Measurements from ENCODE around the gene SLC39A2. TPM values are rescaled to one million over a fixed set of nuclear protein-coding genes. Genes with fewer than 3 reads are reported as not detected.

Gene SLC39A2
- total RNA-seq, 1 donor from 2014 or later = 1.1 TPM

- Mint-ChIP-seq H3K4me3 (ENCODE audit: unreplicated experiment) (no peak overlapping the region), H3K4me1 (ENCODE audit: unreplicated experiment) (peaks cover 2% of the 10 kb centered on the region), H3K36me3 (ENCODE audit: unreplicated experiment) (no peaks in the 10 kb centered on the region), H3K27me3 (ENCODE audit: unreplicated experiment) (peaks cover 32% of the 10 kb centered on the region), H3K27ac (ENCODE audit: unreplicated experiment) (no peak overlapping the region), H3K9me3 (ENCODE audit: unreplicated experiment) (no peaks in the 10 kb centered on the region)
- TF ChIP-seq CTCF (IDR thresholded peaks at IDR 0.05) = no peak
- DNase-seq (ENCODE audit: extremely low spot score, unreplicated experiment) = no peak
These were observed 12.0 kb downstream of the SLC39A2 start for GRCh38 chr14:21011136-21011535.

- H3K9me3 Mint-ChIP-seq (ENCODE audit: unreplicated experiment) = no peaks in the 10 kb centered on the region
- peak; percentile 89 for TF ChIP-seq CTCF (IDR thresholded peaks at IDR 0.05)
- no peaks in the 10 kb centered on the region for H3K36me3 Mint-ChIP-seq (ENCODE audit: unreplicated experiment)
- H3K4me3 Mint-ChIP-seq (ENCODE audit: unreplicated experiment) = no peak overlapping the region
- DNase-seq (ENCODE audit: extremely low spot score, unreplicated experiment) = peak; percentile 92
- peaks cover 32% of the 10 kb centered on the region for H3K27me3 Mint-ChIP-seq (ENCODE audit: unreplicated experiment)
- H3K4me1 Mint-ChIP-seq (ENCODE audit: unreplicated experiment) = peaks cover 2% of the 10 kb centered on the region
- no peak overlapping the region for H3K27ac Mint-ChIP-seq (ENCODE audit: unreplicated experiment)
These were observed 15.7 kb downstream of the SLC39A2 start for GRCh38 chr14:21014761-21015190.

DNA sequence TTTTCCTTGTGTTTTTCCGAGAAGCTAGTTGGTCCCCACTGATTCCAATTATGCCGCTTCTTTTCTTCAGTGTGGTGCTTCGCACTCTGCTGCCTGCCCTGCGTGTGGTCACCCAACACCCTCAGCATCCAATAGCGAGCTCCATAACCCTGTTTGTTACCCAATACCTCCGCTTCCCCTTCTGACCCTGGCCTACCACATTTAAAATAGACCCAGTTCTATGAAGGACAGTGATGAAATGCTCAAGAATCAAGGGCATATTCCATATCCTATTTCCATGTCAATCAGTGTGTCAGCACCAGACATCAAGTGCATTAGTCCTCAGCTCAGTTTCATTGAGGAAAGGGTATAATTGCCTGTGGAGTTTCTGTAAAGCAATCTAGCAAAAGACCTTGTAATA, 16.2 kb downstream of the SLC39A2 start:
- Mint-ChIP-seq H3K9me3 (ENCODE audit: unreplicated experiment) (no peaks in the 10 kb centered on the region), H3K36me3 (ENCODE audit: unreplicated experiment) (no peaks in the 10 kb centered on the region), H3K4me1 (ENCODE audit: unreplicated experiment) (peaks cover 2% of the 10 kb centered on the region), H3K27me3 (ENCODE audit: unreplicated experiment) (peaks cover 32% of the 10 kb centered on the region), H3K4me3 (ENCODE audit: unreplicated experiment) (no peak overlapping the region), H3K27ac (ENCODE audit: unreplicated experiment) (no peak overlapping the region)
- DNase-seq (ENCODE audit: extremely low spot score, unreplicated experiment) = no peak
- no peak for TF ChIP-seq CTCF (IDR thresholded peaks at IDR 0.05)

DNA sequence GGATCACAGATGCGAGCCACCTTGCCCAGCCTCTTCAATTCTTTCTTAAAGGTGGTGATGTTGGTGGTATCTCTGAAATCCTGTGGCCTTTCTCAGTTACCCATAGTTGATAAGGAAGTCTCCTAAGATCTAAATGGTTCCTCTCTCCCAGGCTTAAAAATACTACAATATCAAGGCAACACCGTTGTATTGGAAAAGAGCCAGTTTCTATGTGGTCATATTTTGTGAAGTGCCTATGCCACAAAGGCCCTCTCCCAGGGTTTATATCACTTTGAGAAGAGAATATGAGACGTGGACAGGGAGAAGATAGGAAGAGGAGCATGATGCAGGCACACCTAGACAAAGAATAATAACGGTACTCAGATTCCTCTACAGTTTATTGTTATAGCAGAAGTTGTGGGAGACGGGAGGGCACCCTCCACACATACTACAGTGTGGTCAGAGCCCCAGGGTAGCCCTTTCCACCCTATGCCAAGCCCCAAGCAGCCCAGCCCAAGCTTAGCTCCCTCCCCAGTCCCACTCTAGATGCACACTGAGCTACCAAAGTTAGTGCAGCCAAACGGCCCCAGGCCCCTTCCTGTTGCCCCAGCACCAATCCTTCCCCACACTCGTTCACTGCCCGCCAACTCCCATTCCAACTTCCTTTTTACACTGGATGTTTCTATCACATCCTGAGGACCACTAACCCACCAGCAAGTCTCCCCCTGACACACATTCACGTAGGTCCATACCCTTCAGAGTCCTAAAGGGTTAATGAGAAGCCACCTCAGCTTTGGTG, 17.5 kb downstream of the SLC39A2 start:
- Mint-ChIP-seq H3K4me1 (ENCODE audit: unreplicated experiment) (peaks cover 2% of the 10 kb centered on the region), H3K27ac (ENCODE audit: unreplicated experiment) (no peak overlapping the region), H3K9me3 (ENCODE audit: unreplicated experiment) (no peaks in the 10 kb centered on the region), H3K4me3 (ENCODE audit: unreplicated experiment) (no peak overlapping the region), H3K36me3 (ENCODE audit: unreplicated experiment) (no peaks in the 10 kb centered on the region), H3K27me3 (ENCODE audit: unreplicated experiment) (peaks cover 31% of the 10 kb centered on the region)
- no peak for TF ChIP-seq CTCF (IDR thresholded peaks at IDR 0.05)
- no peak for DNase-seq (ENCODE audit: extremely low spot score, unreplicated experiment)

DNA sequence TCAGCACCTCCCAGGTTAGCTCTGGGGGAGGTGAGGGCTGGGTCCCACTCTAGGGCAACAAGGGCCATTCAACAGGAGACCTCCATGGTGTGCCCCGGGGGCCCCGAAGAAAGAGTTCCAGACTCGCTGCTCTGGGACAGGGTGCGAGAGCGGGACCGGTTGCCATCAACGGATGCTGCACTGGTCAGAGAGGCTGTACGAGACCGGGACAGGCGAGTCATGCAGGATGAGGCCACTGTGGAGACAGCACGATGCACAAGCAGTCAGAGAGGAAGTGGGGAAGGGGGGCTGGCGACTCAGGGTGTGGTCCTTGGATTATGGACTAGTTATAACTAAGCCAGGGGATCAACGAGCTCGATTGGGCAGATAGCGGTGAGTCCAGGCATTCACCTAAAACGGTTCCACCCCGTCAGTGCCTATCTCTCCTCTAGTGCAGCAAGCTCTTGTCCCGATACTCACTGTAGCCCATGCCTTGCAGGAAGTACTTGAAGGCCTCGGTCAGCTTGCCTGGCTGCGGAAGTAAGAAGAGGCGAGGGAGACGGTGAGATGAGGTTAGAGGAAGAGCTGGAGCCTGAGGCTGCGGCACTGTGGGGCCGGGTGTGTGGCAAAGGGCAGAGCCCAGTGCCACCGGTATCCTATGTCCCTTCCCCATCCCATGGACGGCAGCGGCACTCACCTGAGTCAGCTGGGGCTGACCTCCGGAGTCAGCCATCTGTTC, 18.6 kb downstream of the SLC39A2 start:
- Mint-ChIP-seq H3K4me3 (ENCODE audit: unreplicated experiment) (no peak overlapping the region), H3K9me3 (ENCODE audit: unreplicated experiment) (no peaks in the 10 kb centered on the region), H3K36me3 (ENCODE audit: unreplicated experiment) (no peaks in the 10 kb centered on the region), H3K4me1 (ENCODE audit: unreplicated experiment) (peaks cover 2% of the 10 kb centered on the region), H3K27ac (ENCODE audit: unreplicated experiment) (no peak overlapping the region), H3K27me3 (ENCODE audit: unreplicated experiment) (peaks cover 30% of the 10 kb centered on the region)
- DNase-seq (ENCODE audit: extremely low spot score, unreplicated experiment) = no peak
- no peak for TF ChIP-seq CTCF (IDR thresholded peaks at IDR 0.05)

All from osteocyte (in vitro differentiated cells).